ENCODE data around the gene GCLC. TPM values are rescaled to one million over a fixed set of nuclear protein-coding genes. Genes with fewer than 3 reads are reported as not detected.

GCLC gene
- total and polyA plus RNA-seq, 9 of the 15 experiments (the other 6 are each of a cell fraction or from before 2014, with no cell fraction given), result 3.9 to 20.0 (median 9.4) TPM

DNA sequence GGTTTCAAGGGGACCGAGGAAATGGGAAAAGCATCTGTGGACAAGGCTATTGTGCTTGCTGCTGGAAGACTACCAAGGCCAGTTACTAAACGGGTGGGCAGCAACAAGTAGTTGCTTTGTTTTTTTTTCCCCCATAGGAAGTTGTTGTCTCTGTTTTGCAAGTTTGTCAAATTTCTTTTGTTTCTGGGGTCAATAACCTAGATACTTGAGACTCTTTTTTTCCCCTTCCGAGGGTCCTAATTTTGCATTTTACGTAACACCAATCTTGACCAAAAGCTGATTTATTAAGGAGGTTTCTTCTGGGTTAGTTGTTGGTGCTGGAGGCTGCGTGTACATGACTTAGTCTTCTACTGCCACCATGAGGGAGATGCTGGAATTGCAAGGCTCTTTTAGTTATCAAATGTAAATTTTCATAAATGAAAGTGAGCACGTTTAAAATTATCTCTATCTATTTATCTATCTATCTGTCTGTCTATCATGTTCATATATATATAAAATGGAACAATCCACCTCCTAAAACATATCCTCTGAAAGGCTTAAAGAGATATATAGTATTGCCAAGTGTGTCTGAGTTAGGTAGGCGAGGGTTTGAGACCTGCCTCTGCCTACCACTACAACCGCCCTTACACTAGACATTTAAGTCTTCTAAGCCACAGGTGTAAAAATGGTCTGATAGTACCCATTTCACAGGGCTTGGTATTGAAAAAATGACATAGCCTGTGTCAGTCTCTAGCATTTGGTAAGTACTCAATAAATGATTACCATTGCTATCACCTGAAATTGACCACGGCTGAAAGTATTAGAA lies 60.2 kb downstream of the GCLC start:
- ATAC-seq, result peak; percentile 81
- Histone ChIP-seq H3K36me3 (ENCODE audit: control insufficient read depth, insufficient read depth, low read length) (no peaks in the 10 kb centered on the region), H4K20me1 (replicated peaks; ENCODE audit: control insufficient read depth, insufficient read depth, low read length) (no peaks in the 10 kb centered on the region), H3K4me1 (replicated peaks in 1 of 2; ENCODE audit: control insufficient read depth in 2 of 2, insufficient read depth in 2 of 2, low read length in 2 of 2) (peaks cover 0 to 15% of the 10 kb centered on the region in 2 experiments; a peak in 2 of 5 replicates), H2AFZ (ENCODE audit: low read depth, low read length) (peak overlapping the region; percentile 11), H3K9me3 (replicated peaks; ENCODE audit: control insufficient read depth, insufficient read depth, low read depth, low read length) (no peaks in the 10 kb centered on the region), H3K4me2 (ENCODE audit: insufficient read depth, low read length) (no peak overlapping the region), H3K27me3 (ENCODE audit: control insufficient read depth in 2 of 2, insufficient read depth in 2 of 2, low read length in 2 of 2) (no peaks in the 10 kb centered on the region; a peak in 1 of 5 replicates), H3K27ac (ENCODE audit: extremely low read depth, low read depth, low read length) (no peak overlapping the region), H3K9me1 (ENCODE audit: control insufficient read depth, insufficient read depth, low read length) (no peaks in the 10 kb centered on the region), H3K79me2 (ENCODE audit: control insufficient read depth, insufficient read depth, low read length) (no peaks in the 10 kb centered on the region), H3K4me3 (no peak overlapping the region), H3K9ac (ENCODE audit: insufficient read depth in 1 of 2, low read depth in 2 of 2, low read length in 2 of 2) (no peak overlapping the region)
- peak; percentile 36 to 75 (median 56) for DNase-seq (ENCODE audit: extremely low read depth in 1 of 4, low spot score in 3 of 4)
- CTCF ChIA-PET (ENCODE audit: low intra/inter-chr PET ratio), result interaction anchor here (0.6 to 5.0 kb wide), 10 partner anchors 9 to 386 kb away, joined by 3 to 177 read pairs (median 4); no protein-coding TSS in a partner anchor
- no TSS peak for BruUV-seq (replicated peaks)
- POLR2A ChIA-PET, result interaction anchor here (0.7 kb wide), 1 partner anchor 310 kb away, joined by 3 read pairs; no protein-coding TSS in a partner anchor
- in situ Hi-C loops (cut with MboI) (loop anchor here (5.0 to 25.0 kb wide), 2 partner anchors 312 to 1072 kb away; partner anchors contain the start of gene EFHC1), intact Hi-C loops (cut with micrococcal nuclease) (loop anchor here (1.0 to 10.0 kb wide), 5 partner anchors 47 to 1070 kb away; no protein-coding TSS in a partner anchor)
- WGBS (ENCODE audit: insufficient coverage, low coverage, missing lambda C conversion rate), result 14% methylated on average over 9 of the region's 9 CpGs
- FAIRE-seq, result peak; percentile 91
- TF ChIP-seq CREM (IDR thresholded peaks at IDR 0.05; ENCODE audit: low read depth), result no peak
- TF ChIP-seq ZNF740 (CRISPR knock-in tag; IDR thresholded peaks at IDR 0.05), result no peak
- no peak for TF ChIP-seq ZNF740 (tag; IDR thresholded peaks at IDR 0.05)
- TF ChIP-seq, protein P1, sequence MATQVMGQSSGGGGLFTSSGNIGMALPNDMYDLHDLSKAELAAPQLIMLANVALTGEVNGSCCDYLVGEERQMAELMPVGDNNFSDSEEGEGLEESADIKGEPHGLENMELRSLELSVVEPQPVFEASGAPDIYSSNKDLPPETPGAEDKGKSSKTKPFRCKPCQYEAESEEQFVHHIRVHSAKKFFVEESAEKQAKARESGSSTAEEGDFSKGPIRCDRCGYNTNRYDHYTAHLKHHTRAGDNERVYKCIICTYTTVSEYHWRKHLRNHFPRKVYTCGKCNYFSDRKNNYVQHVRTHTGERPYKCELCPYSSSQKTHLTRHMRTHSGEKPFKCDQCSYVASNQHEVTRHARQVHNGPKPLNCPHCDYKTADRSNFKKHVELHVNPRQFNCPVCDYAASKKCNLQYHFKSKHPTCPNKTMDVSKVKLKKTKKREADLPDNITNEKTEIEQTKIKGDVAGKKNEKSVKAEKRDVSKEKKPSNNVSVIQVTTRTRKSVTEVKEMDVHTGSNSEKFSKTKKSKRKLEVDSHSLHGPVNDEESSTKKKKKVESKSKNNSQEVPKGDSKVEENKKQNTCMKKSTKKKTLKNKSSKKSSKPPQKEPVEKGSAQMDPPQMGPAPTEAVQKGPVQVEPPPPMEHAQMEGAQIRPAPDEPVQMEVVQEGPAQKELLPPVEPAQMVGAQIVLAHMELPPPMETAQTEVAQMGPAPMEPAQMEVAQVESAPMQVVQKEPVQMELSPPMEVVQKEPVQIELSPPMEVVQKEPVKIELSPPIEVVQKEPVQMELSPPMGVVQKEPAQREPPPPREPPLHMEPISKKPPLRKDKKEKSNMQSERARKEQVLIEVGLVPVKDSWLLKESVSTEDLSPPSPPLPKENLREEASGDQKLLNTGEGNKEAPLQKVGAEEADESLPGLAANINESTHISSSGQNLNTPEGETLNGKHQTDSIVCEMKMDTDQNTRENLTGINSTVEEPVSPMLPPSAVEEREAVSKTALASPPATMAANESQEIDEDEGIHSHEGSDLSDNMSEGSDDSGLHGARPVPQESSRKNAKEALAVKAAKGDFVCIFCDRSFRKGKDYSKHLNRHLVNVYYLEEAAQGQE (IDR thresholded peaks at IDR 0.05; ENCODE audit: borderline replicate concordance), result peak; percentile 74
- TF ChIP-seq, protein P1 (CRISPR knock-in tag; IDR thresholded peaks at IDR 0.05; ENCODE audit: low read depth), result no peak
- peak; percentile 94 to 98 for TF ChIP-seq RAD21 (CRISPR knock-in tag; conservative IDR thresholded peaks at IDR 0.05 in 1 of 2, IDR thresholded peaks at IDR 0.05 in 1 of 2)
- no peak for TF ChIP-seq ZKSCAN3 (CRISPR knock-in tag; IDR thresholded peaks at IDR 0.05)
- TF ChIP-seq, protein P2, sequence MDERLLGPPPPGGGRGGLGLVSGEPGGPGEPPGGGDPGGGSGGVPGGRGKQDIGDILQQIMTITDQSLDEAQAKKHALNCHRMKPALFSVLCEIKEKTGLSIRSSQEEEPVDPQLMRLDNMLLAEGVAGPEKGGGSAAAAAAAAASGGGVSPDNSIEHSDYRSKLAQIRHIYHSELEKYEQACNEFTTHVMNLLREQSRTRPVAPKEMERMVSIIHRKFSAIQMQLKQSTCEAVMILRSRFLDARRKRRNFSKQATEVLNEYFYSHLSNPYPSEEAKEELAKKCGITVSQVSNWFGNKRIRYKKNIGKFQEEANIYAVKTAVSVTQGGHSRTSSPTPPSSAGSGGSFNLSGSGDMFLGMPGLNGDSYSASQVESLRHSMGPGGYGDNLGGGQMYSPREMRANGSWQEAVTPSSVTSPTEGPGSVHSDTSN (CRISPR knock-in tag; IDR thresholded peaks at IDR 0.05; ENCODE audit: low read depth), result no peak
- TF ChIP-seq, protein P2 (tag; conservative IDR thresholded peaks at IDR 0.05; ENCODE audit: low read depth), result no peak

Data from K562 (cell line).